PC-3 (cell line): ENCODE data around the gene KEL. TPM values are rescaled to one million over a fixed set of nuclear protein-coding genes. Genes with fewer than 3 reads are reported as not detected.

Experiments used
- ATAC-seq: fragments of 200-7000 bp; cut with Tn5 transposase; 2 replicates; pipeline ENCODE4 v1.9.1; 2020; ENCODE audit warnings: mild to moderate bottlenecking, moderate library complexity
- BruUV-seq: library from RNA; stranded (reverse); fragments of 400-500 nt; replicated peaks from 2 replicates; lab custom pipeline; 2021; lab: Mats Ljungman, UMichigan
- CTCF ChIA-PET: fragments of 300-600 bp; sonication (Branson Sonifier 250); formaldehyde crosslinking; loops from one replicate; lab custom pipeline; 2022; ENCODE audit warnings: antibody characterized with exemption; lab: Charles Lee
- POLR2A ChIA-PET: fragments of 300-600 bp; sonication (Branson Sonifier 250); formaldehyde crosslinking; loops from one replicate; lab custom pipeline; 2022; ENCODE audit warnings: antibody characterized with exemption; ENCODE audit not compliant: unreplicated experiment; lab: Charles Lee
- DNase-seq: peaks from one replicate; pipeline ENCODE4 v3.0.0-alpha.2; 2015
- H2AFZ ChIP-seq: fragments of 300-600 bp; sonication (generic); 2 replicates; pipeline ENCODE4 v1.6.0; 2016; ENCODE audit warnings: antibody characterized with exemption, low read length
- H3F3A ChIP-seq: fragments of 300-600 bp; sonication (generic); one replicate; pipeline ENCODE4 v1.6.0; 2017; ENCODE audit warnings: antibody characterized with exemption, low read length, control low read depth, mild to moderate bottlenecking; ENCODE audit not compliant: unreplicated experiment
- H3K27ac ChIP-seq: fragments of 300-600 bp; sonication (generic); 2 replicates; pipeline ENCODE4 v1.5.1; 2016; ENCODE audit warnings: mild to moderate bottlenecking, low read length
- H3K27me3 ChIP-seq: fragments of 300-600 bp; sonication (generic); 2 replicates; pipeline ENCODE4 v1.6.1; 2016; ENCODE audit warnings: low read length, mixed read lengths
- H3K36me3 ChIP-seq: fragments of 300-600 bp; sonication (generic); 2 replicates; pipeline ENCODE4 v1.6.1; 2016; ENCODE audit warnings: low read depth, mixed run types, low read length, mixed read lengths
- H3K4me1 ChIP-seq: fragments of 300-600 bp; sonication (generic); 2 replicates; pipeline ENCODE4 v1.5.1; 2016; ENCODE audit warnings: low read length; ENCODE audit not compliant: insufficient read depth
- H3K4me2 ChIP-seq: fragments of 300-600 bp; sonication (generic); 2 replicates; pipeline ENCODE4 v1.6.0; 2016; ENCODE audit warnings: low read length
- H3K4me3 ChIP-seq: fragments of 300-600 bp; sonication (generic); 2 replicates; pipeline ENCODE4 v1.5.1; 2016; ENCODE audit warnings: mild to moderate bottlenecking, low read length, mixed read lengths
- H3K79me2 ChIP-seq: fragments of 300-600 bp; sonication (generic); 2 replicates; pipeline ENCODE4 v1.6.1; 2017; ENCODE audit warnings: low read length, mixed read lengths
- H3K9ac ChIP-seq: fragments of 300-600 bp; sonication (generic); 2 replicates; pipeline ENCODE4 v1.6.0; 2016; ENCODE audit warnings: mild to moderate bottlenecking, low read length
- H3K9me2 ChIP-seq: fragments of 300-600 bp; sonication (generic); replicated peaks from 2 replicates; pipeline ENCODE4 v1.6.1; 2016; ENCODE audit warnings: mixed run types, low read length, mixed read lengths
- H3K9me3 ChIP-seq: fragments of 300-600 bp; sonication (generic); 2 replicates; pipeline ENCODE4 v1.6.1; 2016; ENCODE audit warnings: low read length, mixed read lengths
- H4K20me1 ChIP-seq: fragments of 300-600 bp; sonication (generic); 2 replicates; pipeline ENCODE4 v1.6.1; 2016; ENCODE audit warnings: low read length, mixed read lengths
- CTCF ChIP-seq: fragments of 300-600 bp; sonication (generic); conservative IDR thresholded peaks from 2 replicates; pipeline ENCODE4 v1.5.1; 2017; ENCODE audit warnings: antibody characterized with exemption, low read depth, mild to moderate bottlenecking, low read length
- EZH2 ChIP-seq: fragments of 300-600 bp; sonication (generic); IDR thresholded peaks from one replicate; pipeline ENCODE4 v1.6.1; 2017; ENCODE audit warnings: antibody characterized with exemption, mild to moderate bottlenecking, low read length; ENCODE audit not compliant: unreplicated experiment
- EZH2phosphoT487 ChIP-seq: fragments of 300-600 bp; sonication (generic); IDR thresholded peaks from 2 replicates; pipeline ENCODE4 v1.6.1; 2018; ENCODE audit warnings: mild to moderate bottlenecking, antibody characterized with exemption, low read length, borderline replicate concordance
- intact Hi-C: fragments of 100-400 bp; cut with micrococcal nuclease; formaldehyde crosslinking; loops from 2 replicates; pipeline ENCODE4 v1.9.0; 2023
- total RNA-seq: library from RNA; depleted of rRNA; stranded (reverse); fragments of >200 nt; gene quantifications from 2 replicates; pipeline ENCODE4 v1.2.3, GENCODE V29; 2014

KEL gene
- total RNA-seq, 1 experiment from 2014 or later, result 0.18 TPM

GRCh38 chr7:142950235-142950634 is 11.9 kb downstream of the KEL start:
- intact Hi-C loops, result no loop called here
- ChIA-PET POLR2A (no interaction called here), CTCF (no interaction called here)
- Histone ChIP-seq H4K20me1 (no peaks in the 10 kb centered on the region), H3K4me2 (no peak overlapping the region), H3K79me2 (no peaks in the 10 kb centered on the region), H3K36me3 (no peaks in the 10 kb centered on the region), H3K4me1 (no peaks in the 10 kb centered on the region), H3K27me3 (peaks cover 82% of the 10 kb centered on the region), H2AFZ (no peak overlapping the region), H3K9me2 (no peaks in the 10 kb centered on the region), H3F3A (no peaks in the 10 kb centered on the region), H3K27ac (no peak overlapping the region), H3K4me3 (no peak overlapping the region), H3K9me3 (no peaks in the 10 kb centered on the region), H3K9ac (no peak overlapping the region)
- no TSS peak for BruUV-seq
- no peak for TF ChIP-seq EZH2
- no peak for TF ChIP-seq CTCF
- TF ChIP-seq EZH2phosphoT487, result no peak
- ATAC-seq, result no peak
- DNase-seq, result no peak

GRCh38 chr7:142948603-142949002 is 13.6 kb downstream of the KEL start:
- H3K9ac ChIP-seq, result no peak overlapping the region
- no peaks in the 10 kb centered on the region for H3K79me2 ChIP-seq
- no peaks in the 10 kb centered on the region for H3F3A ChIP-seq
- TF ChIP-seq EZH2phosphoT487 (no peak), EZH2 (no peak), CTCF (no peak)
- H4K20me1 ChIP-seq, result no peaks in the 10 kb centered on the region
- no peak overlapping the region for H3K4me2 ChIP-seq
- H3K36me3 ChIP-seq, result no peaks in the 10 kb centered on the region
- ChIA-PET POLR2A (no interaction called here), CTCF (no interaction called here)
- no peak overlapping the region for H2AFZ ChIP-seq
- intact Hi-C loops, result no loop called here
- H3K4me1 ChIP-seq, result no peaks in the 10 kb centered on the region
- no peak for DNase-seq
- H3K9me3 ChIP-seq, result no peaks in the 10 kb centered on the region
- no peaks in the 10 kb centered on the region for H3K9me2 ChIP-seq
- no peak overlapping the region for H3K27ac ChIP-seq
- no peak for ATAC-seq
- no TSS peak for BruUV-seq
- no peak overlapping the region for H3K4me3 ChIP-seq
- H3K27me3 ChIP-seq, result peaks cover 96% of the 10 kb centered on the region

GRCh38 chr7:142945001-142945400 is 17.2 kb downstream of the KEL start:
- Histone ChIP-seq H3K4me3 (no peak overlapping the region), H3K9me2 (no peaks in the 10 kb centered on the region), H3K4me1 (no peaks in the 10 kb centered on the region), H3K79me2 (no peaks in the 10 kb centered on the region), H3F3A (no peaks in the 10 kb centered on the region), H3K9me3 (no peaks in the 10 kb centered on the region), H3K27me3 (peaks cover 87% of the 10 kb centered on the region), H3K9ac (no peak overlapping the region), H2AFZ (no peak overlapping the region), H4K20me1 (no peaks in the 10 kb centered on the region), H3K27ac (no peak overlapping the region), H3K4me2 (no peak overlapping the region), H3K36me3 (no peaks in the 10 kb centered on the region)
- CTCF ChIA-PET, result no interaction called here
- ATAC-seq, result no peak
- POLR2A ChIA-PET, result no interaction called here
- intact Hi-C loops, result no loop called here
- no peak for DNase-seq
- TF ChIP-seq EZH2 (no peak), EZH2phosphoT487 (no peak), CTCF (no peak)
- BruUV-seq, result no TSS peak
